GM12875 (cell line): ENCODE data around the gene ZFP36.
A peak's percentile ranks its signal among the peaks of the same experiment; 100 is the strongest.
"Not testable (repeated sequence)": the region's sequence is repeated elsewhere in the genome, so short reads cannot be mapped to it uniquely, and the experiment has no call there.

Experiments used
- H3K4me3 ChIP-seq: one replicate; pipeline ENCODE4 v1.5.1; 2011; ENCODE audit warnings: low read depth, low read length, control low read depth
- CTCF ChIP-seq: IDR thresholded peaks from 2 replicates; pipeline ENCODE4 v1.5.1; 2011; ENCODE audit warnings: low read depth, mild to moderate bottlenecking, control low read depth, inconsistent platforms, low read length, moderate library complexity, borderline replicate concordance; ENCODE audit not compliant: insufficient read depth

The ZFP36 gene

GRCh38 chr19:39445196-39446111, 38.8 kb downstream of the ZFP36 start, which contains the start of gene SUPT5H:
Gene SUPT5H (plus strand): TSS chr19:39445582. CDS start chr19:39445891, 309 bp downstream.
- TF ChIP-seq CTCF = no peak
- H3K4me3 ChIP-seq = peak within 1 kb of the TSS; percentile 99

GRCh38 chr19:39446365-39447084, 39.9 kb downstream of the ZFP36 start:
- peak overlapping the region; percentile 99 for H3K4me3 ChIP-seq
- TF ChIP-seq CTCF = no peak

DNA sequence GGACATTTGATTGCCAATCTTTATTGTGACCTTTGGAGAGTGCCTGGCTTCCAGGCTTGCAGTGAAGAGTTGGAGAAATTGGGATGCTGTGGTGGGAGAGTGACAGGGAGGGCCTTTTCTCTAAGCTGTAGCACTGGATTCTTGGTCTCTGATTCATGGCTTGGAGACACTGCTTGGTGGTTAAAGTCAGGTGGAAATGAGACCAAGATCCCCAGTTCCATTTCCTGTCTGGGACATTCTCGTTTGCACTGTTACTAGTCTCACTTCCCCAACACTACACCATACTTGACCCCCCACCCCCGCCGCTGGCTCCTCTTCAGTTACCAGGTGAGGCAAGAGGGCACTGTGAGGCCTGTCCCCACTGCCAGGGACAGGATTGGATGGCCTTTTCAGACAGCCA, 41.6 kb downstream of the ZFP36 start:
- H3K4me3 ChIP-seq = peak overlapping the region; percentile 32
- no peak for TF ChIP-seq CTCF

DNA sequence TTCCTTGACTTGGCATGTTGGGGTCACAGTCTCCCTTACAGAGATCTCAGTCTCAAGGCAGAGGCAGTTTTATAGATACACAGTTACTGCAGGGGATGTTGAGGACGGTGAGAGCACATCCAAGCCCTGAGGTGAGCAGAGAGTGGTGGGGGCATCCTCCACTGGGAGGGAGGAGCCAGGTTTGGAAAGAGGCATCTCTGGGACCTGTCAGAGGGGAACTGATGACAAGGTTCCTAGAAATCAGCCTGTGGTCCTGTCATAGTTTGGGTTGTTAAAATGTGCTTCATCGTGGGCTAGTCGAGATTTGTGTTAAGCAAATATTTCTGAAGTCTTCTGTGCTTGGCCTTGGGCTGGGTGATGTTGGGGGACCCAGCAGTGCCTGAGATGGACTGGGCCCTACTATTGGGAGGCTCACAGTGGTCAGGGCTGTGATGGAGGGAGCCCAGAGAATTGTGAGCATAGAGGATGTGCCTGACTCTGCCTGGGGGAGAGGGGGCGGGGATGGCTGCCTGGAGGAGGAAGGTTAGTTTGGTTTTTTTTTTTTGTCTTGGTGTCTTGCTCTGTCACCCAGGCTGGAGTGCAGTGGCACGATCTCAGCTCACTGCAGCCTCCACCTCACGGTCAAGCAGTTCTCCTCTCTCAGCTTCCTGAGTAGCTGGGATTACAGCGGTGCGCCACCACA, 42.6 kb downstream of the ZFP36 start:
- H3K4me3 ChIP-seq = peak overlapping the region; percentile 15
- TF ChIP-seq CTCF = no peak

- not testable (repeated sequence) for H3K4me3 ChIP-seq
Measured at GRCh38 chr19:39451257-39451656, 44.6 kb downstream of the ZFP36 start.
